HepG2 (cell line): ENCODE measurements around the gene CAPZB. TPM values are rescaled to one million over a fixed set of nuclear protein-coding genes. Genes with fewer than 3 reads are reported as not detected.

ENCODE experiments used
- HNF4A ChIP-seq: sonication (generic); formaldehyde crosslinking; IDR thresholded peaks from 2 replicates; pipeline ENCODE4 v1.4.0; 2020; ENCODE audit warnings: missing genetic modification reagents
- ISL2 ChIP-seq: sonication (generic); formaldehyde crosslinking; IDR thresholded peaks from 2 replicates; pipeline ENCODE4 v1.5.0; 2020; ENCODE audit warnings: missing genetic modification reagents
- MLX ChIP-seq: IDR thresholded peaks from 2 replicates; pipeline ENCODE4 v1.6.1; 2016
- PBX2 ChIP-seq: IDR thresholded peaks from 2 replicates; pipeline ENCODE4 v1.6.1; 2016; ENCODE audit warnings: control low read depth
- PPARG ChIP-seq: conservative IDR thresholded peaks from 2 replicates; pipeline ENCODE4 v1.6.1; 2016; ENCODE audit warnings: missing biosample characterization, missing genetic modification reagents
- RXRB ChIP-seq: IDR thresholded peaks from 2 replicates; pipeline ENCODE4 v1.6.1; 2016; ENCODE audit warnings: borderline replicate concordance, missing genetic modification reagents, missing compliant biosample characterization
- SAP130 ChIP-seq: IDR thresholded peaks from 2 replicates; pipeline ENCODE4 v1.6.1; 2016; ENCODE audit warnings: low read depth
- ZBTB7B ChIP-seq: sonication (generic); formaldehyde crosslinking; IDR thresholded peaks from 2 replicates; pipeline ENCODE4 v1.4.0; 2020; ENCODE audit warnings: missing genetic modification reagents
- ZFY ChIP-seq: sonication (generic); formaldehyde crosslinking; IDR thresholded peaks from 2 replicates; pipeline ENCODE4 v1.4.0; 2020; ENCODE audit warnings: missing genetic modification reagents
- ZNF205 ChIP-seq: IDR thresholded peaks from 2 replicates; pipeline ENCODE4 v1.6.1; 2018; ENCODE audit warnings: missing biosample characterization, missing genetic modification reagents
- ZNF33B ChIP-seq: sonication (generic); formaldehyde crosslinking; IDR thresholded peaks from 2 replicates; pipeline ENCODE4 v1.5.1; 2020; ENCODE audit warnings: mild to moderate bottlenecking, missing genetic modification reagents
- ZNF646 ChIP-seq: sonication (generic); formaldehyde crosslinking; IDR thresholded peaks from 2 replicates; pipeline ENCODE4 v1.9.0; 2021; ENCODE audit warnings: mild to moderate bottlenecking, missing genetic modification reagents
- polyA plus RNA-seq, 8 experiments: library from polyadenylated mRNA; depleted of rRNA in 3 of 8; stranded (reverse) in 7 of 8; unstranded in 1 of 8; fragments of >200 nt; fragmentation: Illumina TruSeq in 4 of 8; extraction: Trizol in 4 of 8; gene quantifications; 2 replicates each; pipeline versions ENCODE4 v1.2.1 to v1.2.3, GENCODE V29; 2011 to 2016; ENCODE audit warnings: low read depth in 4 of 8, missing spikeins in 1 of 8, mixed read lengths in 1 of 8; ENCODE audit not compliant: insufficient read depth in 1 of 8
- total RNA-seq, 5 experiments: library from RNA; depleted of rRNA; stranded (reverse); fragments of >200 nt; fragmentation: Illumina TruSeq; extraction: Trizol; gene quantifications; 2 replicates each; pipeline ENCODE4 v1.2.3, GENCODE V29; 2016; ENCODE audit warnings: low read depth in 1 of 5
- TF ChIP-seq, protein P1 (sequence below): IDR thresholded peaks from 2 replicates; pipeline ENCODE4 v1.4.0; 2020; ENCODE audit warnings: mild to moderate bottlenecking, missing genetic modification reagents
- TF ChIP-seq, protein P2 (sequence below): sonication (generic); formaldehyde crosslinking; IDR thresholded peaks from 2 replicates; pipeline ENCODE4 v1.9.0; 2022; ENCODE audit warnings: low read depth, missing genetic modification reagents

CAPZB gene
- total and polyA plus RNA-seq, 2 of the 13 experiments (the other 11 are each of a cell fraction or from before 2014, with no cell fraction given), result 58.9 to 76.9 TPM

DNA sequence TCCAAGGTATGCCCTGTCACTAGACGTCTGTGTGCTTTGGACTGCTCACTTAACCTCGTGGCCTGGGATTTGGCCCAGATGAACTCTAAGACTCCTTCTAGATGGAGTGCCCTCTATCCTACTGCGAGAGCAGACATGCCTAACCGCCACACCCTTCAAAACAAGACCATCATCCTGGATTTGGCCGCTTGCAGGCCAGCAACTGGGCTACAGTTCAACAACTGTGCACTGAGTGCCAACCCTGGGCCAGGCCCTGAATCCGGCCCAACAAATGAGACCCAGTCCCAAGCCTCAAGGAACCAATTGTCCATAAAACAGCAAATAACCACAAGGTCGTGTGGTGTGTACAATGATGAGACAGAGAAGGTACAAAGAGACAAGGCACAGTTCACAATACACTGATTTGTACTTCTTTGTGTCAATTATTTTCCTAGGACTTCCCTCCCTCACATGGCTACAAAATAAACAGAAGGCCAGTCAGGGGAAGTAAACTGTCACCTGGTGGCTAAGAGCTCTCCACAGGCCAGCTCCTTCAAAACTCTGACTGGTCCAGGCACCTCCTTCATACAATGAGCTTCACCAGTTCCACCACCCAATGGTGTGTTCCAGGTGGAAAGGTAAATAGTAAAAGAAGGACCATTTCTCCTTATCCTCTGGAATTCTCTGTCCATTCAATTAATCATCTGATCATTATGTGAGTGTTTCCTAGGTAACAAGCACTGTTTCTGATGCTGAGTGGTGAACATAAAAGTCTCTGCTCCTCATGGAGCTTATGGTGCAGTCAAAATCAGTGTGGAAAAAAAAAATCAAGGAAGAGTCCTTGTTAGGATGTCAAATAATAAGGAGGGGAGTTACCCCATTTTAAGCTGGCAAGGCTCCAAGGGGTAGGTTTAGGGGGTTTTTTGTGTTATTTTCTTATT lies 60.4 kb downstream of the CAPZB start (continued):
- 0 out of 2 replicates have a peak, but pooled peaks have one; percentile 61 for TF ChIP-seq ZNF646 (CRISPR knock-in tag)
- TF ChIP-seq ZNF205, result peak; percentile 80; the same call in 1 of the 2 replicates
- TF ChIP-seq ZFY (CRISPR knock-in tag), result peak; percentile 16; the same call in 1 of the 2 replicates
- peak; percentile 63 for TF ChIP-seq PBX2 (CRISPR knock-in tag)
- peak; percentile 18; the same call in 1 of the 2 replicates for TF ChIP-seq MLX (CRISPR knock-in tag)
- TF ChIP-seq, protein P1, sequence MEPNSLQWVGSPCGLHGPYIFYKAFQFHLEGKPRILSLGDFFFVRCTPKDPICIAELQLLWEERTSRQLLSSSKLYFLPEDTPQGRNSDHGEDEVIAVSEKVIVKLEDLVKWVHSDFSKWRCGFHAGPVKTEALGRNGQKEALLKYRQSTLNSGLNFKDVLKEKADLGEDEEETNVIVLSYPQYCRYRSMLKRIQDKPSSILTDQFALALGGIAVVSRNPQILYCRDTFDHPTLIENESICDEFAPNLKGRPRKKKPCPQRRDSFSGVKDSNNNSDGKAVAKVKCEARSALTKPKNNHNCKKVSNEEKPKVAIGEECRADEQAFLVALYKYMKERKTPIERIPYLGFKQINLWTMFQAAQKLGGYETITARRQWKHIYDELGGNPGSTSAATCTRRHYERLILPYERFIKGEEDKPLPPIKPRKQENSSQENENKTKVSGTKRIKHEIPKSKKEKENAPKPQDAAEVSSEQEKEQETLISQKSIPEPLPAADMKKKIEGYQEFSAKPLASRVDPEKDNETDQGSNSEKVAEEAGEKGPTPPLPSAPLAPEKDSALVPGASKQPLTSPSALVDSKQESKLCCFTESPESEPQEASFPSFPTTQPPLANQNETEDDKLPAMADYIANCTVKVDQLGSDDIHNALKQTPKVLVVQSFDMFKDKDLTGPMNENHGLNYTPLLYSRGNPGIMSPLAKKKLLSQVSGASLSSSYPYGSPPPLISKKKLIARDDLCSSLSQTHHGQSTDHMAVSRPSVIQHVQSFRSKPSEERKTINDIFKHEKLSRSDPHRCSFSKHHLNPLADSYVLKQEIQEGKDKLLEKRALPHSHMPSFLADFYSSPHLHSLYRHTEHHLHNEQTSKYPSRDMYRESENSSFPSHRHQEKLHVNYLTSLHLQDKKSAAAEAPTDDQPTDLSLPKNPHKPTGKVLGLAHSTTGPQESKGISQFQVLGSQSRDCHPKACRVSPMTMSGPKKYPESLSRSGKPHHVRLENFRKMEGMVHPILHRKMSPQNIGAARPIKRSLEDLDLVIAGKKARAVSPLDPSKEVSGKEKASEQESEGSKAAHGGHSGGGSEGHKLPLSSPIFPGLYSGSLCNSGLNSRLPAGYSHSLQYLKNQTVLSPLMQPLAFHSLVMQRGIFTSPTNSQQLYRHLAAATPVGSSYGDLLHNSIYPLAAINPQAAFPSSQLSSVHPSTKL (CRISPR knock-in tag), result peak; percentile 83
- peak; percentile 76 for TF ChIP-seq SAP130 (CRISPR knock-in tag)
- no peak for TF ChIP-seq ZBTB7B (CRISPR knock-in tag)
- TF ChIP-seq ZNF33B (CRISPR knock-in tag), result no peak
- TF ChIP-seq, protein P2, sequence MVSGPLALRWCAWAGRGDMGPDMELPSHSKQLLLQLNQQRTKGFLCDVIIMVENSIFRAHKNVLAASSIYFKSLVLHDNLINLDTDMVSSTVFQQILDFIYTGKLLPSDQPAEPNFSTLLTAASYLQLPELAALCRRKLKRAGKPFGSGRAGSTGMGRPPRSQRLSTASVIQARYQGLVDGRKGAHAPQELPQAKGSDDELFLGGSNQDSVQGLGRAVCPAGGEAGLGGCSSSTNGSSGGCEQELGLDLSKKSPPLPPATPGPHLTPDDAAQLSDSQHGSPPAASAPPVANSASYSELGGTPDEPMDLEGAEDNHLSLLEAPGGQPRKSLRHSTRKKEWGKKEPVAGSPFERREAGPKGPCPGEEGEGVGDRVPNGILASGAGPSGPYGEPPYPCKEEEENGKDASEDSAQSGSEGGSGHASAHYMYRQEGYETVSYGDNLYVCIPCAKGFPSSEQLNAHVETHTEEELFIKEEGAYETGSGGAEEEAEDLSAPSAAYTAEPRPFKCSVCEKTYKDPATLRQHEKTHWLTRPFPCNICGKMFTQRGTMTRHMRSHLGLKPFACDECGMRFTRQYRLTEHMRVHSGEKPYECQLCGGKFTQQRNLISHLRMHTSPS (CRISPR knock-in tag), result peak; percentile 72
- peak; percentile 73 for TF ChIP-seq PPARG (CRISPR knock-in tag)
- peak; percentile 56; the same call in 1 of the 2 replicates for TF ChIP-seq HNF4A (CRISPR knock-in tag)
- TF ChIP-seq RXRB (CRISPR knock-in tag), result 0 out of 2 replicates have a peak, but pooled peaks have one; percentile 32
- peak; percentile 57; the same call in 1 of the 2 replicates for TF ChIP-seq ISL2 (CRISPR knock-in tag)
